ENCODE results near the gene RAVER1. TPM values are rescaled to one million over a fixed set of nuclear protein-coding genes. Genes with fewer than 3 reads are reported as not detected.

The RAVER1 gene
- total and polyA plus RNA-seq, 9 of the 15 experiments (the other 6 are each of a cell fraction or from before 2014, with no cell fraction given): 0.06 to 113 (median 7.0) TPM

DNA sequence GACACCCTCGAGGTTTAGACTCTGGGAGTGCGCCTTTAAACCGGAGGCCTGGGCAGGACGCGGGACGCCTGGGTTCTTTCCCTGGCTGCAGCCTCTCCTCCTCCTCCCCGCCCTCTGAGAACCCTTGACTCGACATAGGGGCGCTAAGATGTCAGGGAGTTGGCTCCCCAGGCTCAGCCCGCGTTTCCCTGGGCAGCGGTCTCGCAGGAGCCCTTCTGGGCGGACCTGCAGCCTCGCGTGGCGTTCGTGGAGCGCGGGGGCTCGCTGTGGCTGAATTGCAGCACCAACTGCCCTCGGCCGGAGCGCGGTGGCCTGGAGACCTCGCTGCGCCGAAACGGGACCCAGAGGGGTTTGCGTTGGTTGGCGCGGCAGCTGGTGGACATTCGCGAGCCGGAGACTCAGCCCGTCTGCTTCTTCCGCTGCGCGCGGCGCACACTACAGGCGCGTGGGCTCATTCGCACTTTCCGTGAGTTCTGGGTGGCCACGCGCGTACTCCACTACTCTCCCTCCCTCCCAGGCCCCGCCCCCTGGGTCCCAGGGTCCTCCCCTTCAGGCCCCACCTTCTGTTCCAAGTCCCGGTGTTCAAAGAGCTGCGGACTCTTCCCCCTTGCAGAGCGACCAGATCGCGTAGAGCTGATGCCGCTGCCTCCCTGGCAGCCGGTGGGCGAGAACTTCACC is 42.3 kb downstream of the RAVER1 start (continued):
- TF ChIP-seq, protein P1, sequence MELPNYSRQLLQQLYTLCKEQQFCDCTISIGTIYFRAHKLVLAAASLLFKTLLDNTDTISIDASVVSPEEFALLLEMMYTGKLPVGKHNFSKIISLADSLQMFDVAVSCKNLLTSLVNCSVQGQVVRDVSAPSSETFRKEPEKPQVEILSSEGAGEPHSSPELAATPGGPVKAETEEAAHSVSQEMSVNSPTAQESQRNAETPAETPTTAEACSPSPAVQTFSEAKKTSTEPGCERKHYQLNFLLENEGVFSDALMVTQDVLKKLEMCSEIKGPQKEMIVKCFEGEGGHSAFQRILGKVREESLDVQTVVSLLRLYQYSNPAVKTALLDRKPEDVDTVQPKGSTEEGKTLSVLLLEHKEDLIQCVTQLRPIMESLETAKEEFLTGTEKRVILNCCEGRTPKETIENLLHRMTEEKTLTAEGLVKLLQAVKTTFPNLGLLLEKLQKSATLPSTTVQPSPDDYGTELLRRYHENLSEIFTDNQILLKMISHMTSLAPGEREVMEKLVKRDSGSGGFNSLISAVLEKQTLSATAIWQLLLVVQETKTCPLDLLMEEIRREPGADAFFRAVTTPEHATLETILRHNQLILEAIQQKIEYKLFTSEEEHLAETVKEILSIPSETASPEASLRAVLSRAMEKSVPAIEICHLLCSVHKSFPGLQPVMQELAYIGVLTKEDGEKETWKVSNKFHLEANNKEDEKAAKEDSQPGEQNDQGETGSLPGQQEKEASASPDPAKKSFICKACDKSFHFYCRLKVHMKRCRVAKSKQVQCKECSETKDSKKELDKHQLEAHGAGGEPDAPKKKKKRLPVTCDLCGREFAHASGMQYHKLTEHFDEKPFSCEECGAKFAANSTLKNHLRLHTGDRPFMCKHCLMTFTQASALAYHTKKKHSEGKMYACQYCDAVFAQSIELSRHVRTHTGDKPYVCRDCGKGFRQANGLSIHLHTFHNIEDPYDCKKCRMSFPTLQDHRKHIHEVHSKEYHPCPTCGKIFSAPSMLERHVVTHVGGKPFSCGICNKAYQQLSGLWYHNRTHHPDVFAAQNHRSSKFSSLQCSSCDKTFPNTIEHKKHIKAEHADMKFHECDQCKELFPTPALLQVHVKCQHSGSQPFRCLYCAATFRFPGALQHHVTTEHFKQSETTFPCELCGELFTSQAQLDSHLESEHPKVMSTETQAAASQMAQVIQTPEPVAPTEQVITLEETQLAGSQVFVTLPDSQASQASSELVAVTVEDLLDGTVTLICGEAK (IDR thresholded peaks at IDR 0.05): no peak
- TF ChIP-seq, protein P1 (CRISPR knock-in tag; IDR thresholded peaks at IDR 0.05): no peak
- TF ChIP-seq TAF9B (IDR thresholded peaks at IDR 0.05; ENCODE audit: partially characterized antibody): peak; percentile 58
- TF ChIP-seq, protein P2, sequence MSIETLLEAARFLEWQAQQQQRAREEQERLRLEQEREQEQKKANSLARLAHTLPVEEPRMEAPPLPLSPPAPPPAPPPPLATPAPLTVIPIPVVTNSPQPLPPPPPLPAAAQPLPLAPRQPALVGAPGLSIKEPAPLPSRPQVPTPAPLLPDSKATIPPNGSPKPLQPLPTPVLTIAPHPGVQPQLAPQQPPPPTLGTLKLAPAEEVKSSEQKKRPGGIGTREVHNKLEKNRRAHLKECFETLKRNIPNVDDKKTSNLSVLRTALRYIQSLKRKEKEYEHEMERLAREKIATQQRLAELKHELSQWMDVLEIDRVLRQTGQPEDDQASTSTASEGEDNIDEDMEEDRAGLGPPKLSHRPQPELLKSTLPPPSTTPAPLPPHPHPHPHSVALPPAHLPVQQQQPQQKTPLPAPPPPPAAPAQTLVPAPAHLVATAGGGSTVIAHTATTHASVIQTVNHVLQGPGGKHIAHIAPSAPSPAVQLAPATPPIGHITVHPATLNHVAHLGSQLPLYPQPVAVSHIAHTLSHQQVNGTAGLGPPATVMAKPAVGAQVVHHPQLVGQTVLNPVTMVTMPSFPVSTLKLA (conservative IDR thresholded peaks at IDR 0.05): peak; percentile 39 to 81
- no peak for TF ChIP-seq HSF4 (CRISPR knock-in tag; IDR thresholded peaks at IDR 0.05; ENCODE audit: borderline replicate concordance)
- no peak for TF ChIP-seq ZNF766 (CRISPR knock-in tag; conservative IDR thresholded peaks at IDR 0.05)
- TF ChIP-seq, protein P3, sequence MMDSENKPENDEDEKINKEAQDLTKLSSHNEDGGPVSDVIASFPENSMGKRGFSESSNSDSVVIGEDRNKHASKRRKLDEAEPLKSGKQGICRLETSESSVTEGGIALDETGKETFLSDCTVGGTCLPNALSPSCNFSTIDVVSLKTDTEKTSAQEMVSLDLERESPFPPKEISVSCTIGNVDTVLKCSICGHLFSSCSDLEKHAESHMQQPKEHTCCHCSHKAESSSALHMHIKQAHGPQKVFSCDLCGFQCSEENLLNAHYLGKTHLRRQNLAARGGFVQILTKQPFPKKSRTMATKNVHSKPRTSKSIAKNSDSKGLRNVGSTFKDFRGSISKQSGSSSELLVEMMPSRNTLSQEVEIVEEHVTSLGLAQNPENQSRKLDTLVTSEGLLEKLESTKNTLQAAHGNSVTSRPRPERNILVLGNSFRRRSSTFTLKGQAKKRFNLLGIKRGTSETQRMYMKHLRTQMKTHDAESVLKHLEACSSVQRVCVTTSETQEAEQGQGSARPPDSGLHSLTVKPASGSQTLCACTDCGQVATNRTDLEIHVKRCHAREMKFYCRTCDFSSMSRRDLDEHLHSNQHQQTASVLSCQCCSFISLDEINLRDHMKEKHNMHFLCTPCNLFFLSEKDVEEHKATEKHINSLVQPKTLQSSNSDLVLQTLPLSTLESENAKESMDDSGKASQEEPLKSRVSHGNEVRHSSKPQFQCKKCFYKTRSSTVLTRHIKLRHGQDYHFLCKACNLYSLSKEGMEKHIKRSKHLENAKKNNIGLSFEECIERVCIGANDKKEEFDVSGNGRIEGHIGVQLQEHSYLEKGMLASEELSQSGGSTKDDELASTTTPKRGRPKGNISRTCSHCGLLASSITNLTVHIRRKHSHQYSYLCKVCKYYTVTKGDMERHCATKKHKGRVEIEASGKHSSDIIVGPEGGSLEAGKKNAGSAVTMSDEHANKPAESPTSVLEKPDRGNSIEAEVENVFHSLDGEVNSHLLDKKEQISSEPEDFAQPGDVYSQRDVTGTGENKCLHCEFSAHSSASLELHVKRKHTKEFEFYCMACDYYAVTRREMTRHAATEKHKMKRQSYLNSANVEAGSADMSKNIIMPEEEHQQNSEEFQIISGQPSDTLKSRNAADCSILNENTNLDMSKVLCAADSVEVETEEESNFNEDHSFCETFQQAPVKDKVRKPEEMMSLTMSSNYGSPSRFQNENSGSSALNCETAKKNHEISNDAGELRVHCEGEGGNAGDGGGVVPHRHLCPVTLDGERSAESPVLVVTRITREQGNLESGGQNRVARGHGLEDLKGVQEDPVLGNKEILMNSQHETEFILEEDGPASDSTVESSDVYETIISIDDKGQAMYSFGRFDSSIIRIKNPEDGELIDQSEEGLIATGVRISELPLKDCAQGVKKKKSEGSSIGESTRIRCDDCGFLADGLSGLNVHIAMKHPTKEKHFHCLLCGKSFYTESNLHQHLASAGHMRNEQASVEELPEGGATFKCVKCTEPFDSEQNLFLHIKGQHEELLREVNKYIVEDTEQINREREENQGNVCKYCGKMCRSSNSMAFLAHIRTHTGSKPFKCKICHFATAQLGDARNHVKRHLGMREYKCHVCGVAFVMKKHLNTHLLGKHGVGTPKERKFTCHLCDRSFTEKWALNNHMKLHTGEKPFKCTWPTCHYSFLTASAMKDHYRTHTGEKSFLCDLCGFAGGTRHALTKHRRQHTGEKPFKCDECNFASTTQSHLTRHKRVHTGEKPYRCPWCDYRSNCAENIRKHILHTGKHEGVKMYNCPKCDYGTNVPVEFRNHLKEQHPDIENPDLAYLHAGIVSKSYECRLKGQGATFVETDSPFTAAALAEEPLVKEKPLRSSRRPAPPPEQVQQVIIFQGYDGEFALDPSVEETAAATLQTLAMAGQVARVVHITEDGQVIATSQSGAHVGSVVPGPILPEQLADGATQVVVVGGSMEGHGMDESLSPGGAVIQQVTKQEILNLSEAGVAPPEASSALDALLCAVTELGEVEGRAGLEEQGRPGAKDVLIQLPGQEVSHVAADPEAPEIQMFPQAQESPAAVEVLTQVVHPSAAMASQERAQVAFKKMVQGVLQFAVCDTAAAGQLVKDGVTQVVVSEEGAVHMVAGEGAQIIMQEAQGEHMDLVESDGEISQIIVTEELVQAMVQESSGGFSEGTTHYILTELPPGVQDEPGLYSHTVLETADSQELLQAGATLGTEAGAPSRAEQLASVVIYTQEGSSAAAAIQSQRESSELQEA (IDR thresholded peaks at IDR 0.05; ENCODE audit: low read depth): no peak
- TF ChIP-seq HEY1 (CRISPR knock-in tag; IDR thresholded peaks at IDR 0.05; ENCODE audit: borderline replicate concordance): no peak

Measured in K562 (cell line).